Measurements from ENCODE around the gene WDR55.

DNA sequence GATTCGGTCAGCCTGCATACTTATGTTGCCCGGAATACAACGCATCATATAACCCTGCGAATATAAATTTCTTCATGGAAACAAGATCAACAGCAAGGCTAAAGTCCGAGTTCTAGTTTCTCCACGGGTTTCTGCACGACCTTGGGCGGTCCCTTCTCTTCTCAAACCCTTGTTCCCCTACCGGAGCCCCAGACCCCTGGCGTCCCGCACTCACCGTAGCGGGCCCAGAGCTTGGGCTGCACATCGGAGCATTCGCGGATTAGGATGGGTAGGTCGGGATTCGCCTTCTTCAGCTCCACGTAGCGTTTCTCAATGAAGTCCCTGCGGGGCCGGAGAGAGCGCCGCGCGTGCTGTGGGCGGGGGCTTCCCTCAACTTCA lies 17.7 kb upstream of the WDR55 start:
- TF ChIP-seq, protein P1, sequence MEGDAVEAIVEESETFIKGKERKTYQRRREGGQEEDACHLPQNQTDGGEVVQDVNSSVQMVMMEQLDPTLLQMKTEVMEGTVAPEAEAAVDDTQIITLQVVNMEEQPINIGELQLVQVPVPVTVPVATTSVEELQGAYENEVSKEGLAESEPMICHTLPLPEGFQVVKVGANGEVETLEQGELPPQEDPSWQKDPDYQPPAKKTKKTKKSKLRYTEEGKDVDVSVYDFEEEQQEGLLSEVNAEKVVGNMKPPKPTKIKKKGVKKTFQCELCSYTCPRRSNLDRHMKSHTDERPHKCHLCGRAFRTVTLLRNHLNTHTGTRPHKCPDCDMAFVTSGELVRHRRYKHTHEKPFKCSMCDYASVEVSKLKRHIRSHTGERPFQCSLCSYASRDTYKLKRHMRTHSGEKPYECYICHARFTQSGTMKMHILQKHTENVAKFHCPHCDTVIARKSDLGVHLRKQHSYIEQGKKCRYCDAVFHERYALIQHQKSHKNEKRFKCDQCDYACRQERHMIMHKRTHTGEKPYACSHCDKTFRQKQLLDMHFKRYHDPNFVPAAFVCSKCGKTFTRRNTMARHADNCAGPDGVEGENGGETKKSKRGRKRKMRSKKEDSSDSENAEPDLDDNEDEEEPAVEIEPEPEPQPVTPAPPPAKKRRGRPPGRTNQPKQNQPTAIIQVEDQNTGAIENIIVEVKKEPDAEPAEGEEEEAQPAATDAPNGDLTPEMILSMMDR (IDR thresholded peaks at IDR 0.05) = no peak
- TF ChIP-seq POLR2A (IDR thresholded peaks at IDR 0.05) (no peak), POLR2AphosphoS5 (IDR thresholded peaks at IDR 0.05) (no peak), EP300 (IDR thresholded peaks at IDR 0.05) (no peak)

Measured in gastroesophageal sphincter (tissue), 3 donors.